Liver (tissue), 9 donors: ENCODE measurements around the gene ATXN1. TPM values are rescaled to one million over a fixed set of nuclear protein-coding genes. Genes with fewer than 3 reads are reported as not detected.

Experiments
- DNase-seq: peaks from one replicate; pipeline ENCODE4 v3.0.0-alpha.2; 2017; ENCODE audit warnings: low spot score
- H3K27ac ChIP-seq, 2 donors: one replicate each; pipeline ENCODE4 v1.7.0; 2013; ENCODE audit warnings: inconsistent platforms in 2 of 2, low read length in 2 of 2, control low read depth in 1 of 2, low read depth in 1 of 2, mild to moderate bottlenecking in 1 of 2
- H3K27me3 ChIP-seq, 4 donors: one replicate each; pipeline versions ENCODE4 v1.6.1 to v1.7.0; 2013; ENCODE audit warnings: low read length in 3 of 4, inconsistent platforms in 1 of 4, mild to moderate bottlenecking in 1 of 4, moderate library complexity in 1 of 4; ENCODE audit not compliant: control insufficient read depth in 4 of 4, insufficient read depth in 4 of 4
- H3K36me3 ChIP-seq, 4 donors: one replicate each; pipeline versions ENCODE4 v1.6.1 to v1.7.0; 2013; ENCODE audit warnings: low read length in 3 of 4, mild to moderate bottlenecking in 3 of 4, low read depth in 1 of 4, moderate library complexity in 1 of 4; ENCODE audit not compliant: control insufficient read depth in 4 of 4, insufficient read depth in 3 of 4
- H3K4me1 ChIP-seq, 4 donors: one replicate each; pipeline versions ENCODE4 v1.6.1 to v1.7.0; 2013; ENCODE audit warnings: low read length in 3 of 4, mild to moderate bottlenecking in 3 of 4, moderate library complexity in 1 of 4; ENCODE audit not compliant: control insufficient read depth in 4 of 4, insufficient read depth in 4 of 4
- H3K4me3 ChIP-seq, 3 donors: one replicate each; pipeline versions ENCODE4 v1.6.1 to v1.7.0; 2013; ENCODE audit warnings: low read length in 3 of 3, control low read depth in 1 of 3, low read depth in 1 of 3, mild to moderate bottlenecking in 1 of 3
- H3K9ac ChIP-seq, 2 donors: one replicate each; pipeline ENCODE4 v1.7.0; 2013; ENCODE audit warnings: low read length in 2 of 2, mild to moderate bottlenecking in 2 of 2, moderate library complexity in 2 of 2, control low read depth in 1 of 2, low read depth in 1 of 2
- H3K9me3 ChIP-seq, 4 donors: one replicate each; pipeline versions ENCODE4 v1.6.1 to v1.7.0; 2013; ENCODE audit warnings: low read length in 3 of 4; ENCODE audit not compliant: control insufficient read depth in 4 of 4
- EGR1 ChIP-seq, 2 donors: IDR thresholded peaks; 2 replicates each; pipeline ENCODE4 v1.6.1; 2016 to 2018; ENCODE audit warnings: antibody characterized with exemption in 2 of 2, low read depth in 2 of 2
- FOXA1 ChIP-seq: IDR thresholded peaks from 2 replicates; pipeline ENCODE4 v1.6.1; 2016; ENCODE audit warnings: antibody characterized with exemption
- FOXA2 ChIP-seq: IDR thresholded peaks from 2 replicates; pipeline ENCODE4 v1.6.1; 2016; ENCODE audit warnings: antibody characterized with exemption
- HNF4A ChIP-seq, 2 donors: conservative IDR thresholded peaks; 2 replicates each; pipeline ENCODE4 v1.6.1; 2016; ENCODE audit warnings: antibody characterized with exemption in 2 of 2, mild to moderate bottlenecking in 2 of 2
- HNF4G ChIP-seq: IDR thresholded peaks from 2 replicates; pipeline ENCODE4 v1.6.1; 2016; ENCODE audit warnings: antibody characterized with exemption
- JUND ChIP-seq, 2 donors: IDR thresholded peaks; 2 replicates each; pipeline ENCODE4 v1.6.1; 2016; ENCODE audit warnings: antibody characterized with exemption in 2 of 2
- RAD21 ChIP-seq, 2 donors: IDR thresholded peaks; 2 replicates each; pipeline ENCODE4 v1.6.1; 2016; ENCODE audit warnings: antibody characterized with exemption in 2 of 2, mild to moderate bottlenecking in 2 of 2
- WGBS: extraction: QIAGEN DNeasy Blood & Tissue Kit; methylation state at CpG from one replicate; pipeline ENCODE4 v1.1.7; 2013; 5-methylcytosine and 5-hydroxymethylcytosine counted together
- polyA plus RNA-seq, 2 donors: library from polyadenylated mRNA; stranded (reverse) in 1 of 2; unstranded in 1 of 2; fragments of 200-250 nt in 1 of 2; fragments of >200 nt in 1 of 2; fragmentation: Nextera tagmentation in 1 of 2; extraction: Ambion mirVana in 1 of 2; gene quantifications; one replicate each; pipeline versions ENCODE4 v1.2.1 to v1.2.3, GENCODE V29; 2013 to 2015
- total RNA-seq, 2 donors: library from RNA; depleted of rRNA; stranded (reverse); fragments of >200 nt; gene quantifications; one replicate each; pipeline ENCODE4 v1.2.3, GENCODE V29; 2014
- TF ChIP-seq, protein P1 (sequence below): fragments of 150-350 bp; IDR thresholded peaks from 2 replicates; pipeline ENCODE4 v1.5.1; 2017; ENCODE audit warnings: improper control_type of control experiment, low read depth, low read length; ENCODE audit not compliant: missing input control
- TF ChIP-seq, protein P2 (sequence below): IDR thresholded peaks from 2 replicates; pipeline ENCODE4 v1.6.1; 2016; ENCODE audit warnings: antibody characterized with exemption, mild to moderate bottlenecking
- donor health status: healthy.
- donor health status: healthy.
- donor health status: healthy.
- donor health status: healthy.
- donor health status: healthy.

Gene ATXN1
- total and polyA plus RNA-seq, 4 donors = 4.3 to 29.7 (median 8.2) TPM

DNA sequence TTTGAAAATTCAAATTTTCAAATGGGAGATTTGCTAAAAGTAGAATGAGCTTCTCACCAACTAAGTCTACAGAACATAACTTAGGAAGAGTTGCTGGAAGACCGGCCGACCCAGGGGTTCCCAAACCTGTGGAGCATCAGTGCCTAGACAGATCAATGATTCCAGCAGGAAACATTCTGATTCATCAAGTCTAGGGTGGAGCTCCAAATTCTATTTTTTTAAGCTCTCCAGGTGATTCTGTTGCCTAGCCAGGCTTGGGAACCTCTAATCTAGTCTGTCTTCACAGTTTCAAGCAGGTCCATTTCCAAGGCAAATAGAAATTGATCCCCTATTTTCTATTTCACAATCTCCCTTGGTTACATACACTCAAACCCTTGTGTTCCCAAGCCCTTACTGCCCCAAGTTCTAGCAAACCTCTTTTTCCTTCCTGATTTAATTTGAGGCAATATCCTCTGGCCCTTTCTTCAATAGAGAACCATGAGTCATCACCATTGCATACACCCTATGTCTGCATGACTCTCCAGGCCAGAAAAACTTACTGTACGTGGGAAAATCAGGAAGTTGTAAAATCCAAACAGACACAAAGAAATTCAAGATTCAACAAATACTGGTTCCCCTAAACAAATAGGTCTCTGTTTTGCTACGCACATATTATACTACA, 8.9 kb downstream of the ATXN1 start:
- peak overlapping the region in 1 of 2 donors; percentile 23 for H3K27ac ChIP-seq
- no peak overlapping the region for H3K9ac ChIP-seq
- no peaks in the 10 kb centered on the region for H3K9me3 ChIP-seq
- no peaks in the 10 kb centered on the region for H3K27me3 ChIP-seq
- WGBS = 81% methylated on average over 4 of the region's 4 CpGs
- H3K4me3 ChIP-seq = no peak overlapping the region
- no peak for DNase-seq
- TF ChIP-seq FOXA1 = no peak
- TF ChIP-seq, protein P1, sequence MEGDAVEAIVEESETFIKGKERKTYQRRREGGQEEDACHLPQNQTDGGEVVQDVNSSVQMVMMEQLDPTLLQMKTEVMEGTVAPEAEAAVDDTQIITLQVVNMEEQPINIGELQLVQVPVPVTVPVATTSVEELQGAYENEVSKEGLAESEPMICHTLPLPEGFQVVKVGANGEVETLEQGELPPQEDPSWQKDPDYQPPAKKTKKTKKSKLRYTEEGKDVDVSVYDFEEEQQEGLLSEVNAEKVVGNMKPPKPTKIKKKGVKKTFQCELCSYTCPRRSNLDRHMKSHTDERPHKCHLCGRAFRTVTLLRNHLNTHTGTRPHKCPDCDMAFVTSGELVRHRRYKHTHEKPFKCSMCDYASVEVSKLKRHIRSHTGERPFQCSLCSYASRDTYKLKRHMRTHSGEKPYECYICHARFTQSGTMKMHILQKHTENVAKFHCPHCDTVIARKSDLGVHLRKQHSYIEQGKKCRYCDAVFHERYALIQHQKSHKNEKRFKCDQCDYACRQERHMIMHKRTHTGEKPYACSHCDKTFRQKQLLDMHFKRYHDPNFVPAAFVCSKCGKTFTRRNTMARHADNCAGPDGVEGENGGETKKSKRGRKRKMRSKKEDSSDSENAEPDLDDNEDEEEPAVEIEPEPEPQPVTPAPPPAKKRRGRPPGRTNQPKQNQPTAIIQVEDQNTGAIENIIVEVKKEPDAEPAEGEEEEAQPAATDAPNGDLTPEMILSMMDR = no peak
- TF ChIP-seq EGR1 (IDR thresholded peaks at IDR 0.05; ENCODE audit: low read depth in 2 of 2) = peak in 1 of 2 donors; percentile 23
- TF ChIP-seq JUND (IDR thresholded peaks at IDR 0.05) = peak; percentile 67 to 88
- peak; percentile 12 to 32 for TF ChIP-seq RAD21 (IDR thresholded peaks at IDR 0.05)
- TF ChIP-seq, protein P2, sequence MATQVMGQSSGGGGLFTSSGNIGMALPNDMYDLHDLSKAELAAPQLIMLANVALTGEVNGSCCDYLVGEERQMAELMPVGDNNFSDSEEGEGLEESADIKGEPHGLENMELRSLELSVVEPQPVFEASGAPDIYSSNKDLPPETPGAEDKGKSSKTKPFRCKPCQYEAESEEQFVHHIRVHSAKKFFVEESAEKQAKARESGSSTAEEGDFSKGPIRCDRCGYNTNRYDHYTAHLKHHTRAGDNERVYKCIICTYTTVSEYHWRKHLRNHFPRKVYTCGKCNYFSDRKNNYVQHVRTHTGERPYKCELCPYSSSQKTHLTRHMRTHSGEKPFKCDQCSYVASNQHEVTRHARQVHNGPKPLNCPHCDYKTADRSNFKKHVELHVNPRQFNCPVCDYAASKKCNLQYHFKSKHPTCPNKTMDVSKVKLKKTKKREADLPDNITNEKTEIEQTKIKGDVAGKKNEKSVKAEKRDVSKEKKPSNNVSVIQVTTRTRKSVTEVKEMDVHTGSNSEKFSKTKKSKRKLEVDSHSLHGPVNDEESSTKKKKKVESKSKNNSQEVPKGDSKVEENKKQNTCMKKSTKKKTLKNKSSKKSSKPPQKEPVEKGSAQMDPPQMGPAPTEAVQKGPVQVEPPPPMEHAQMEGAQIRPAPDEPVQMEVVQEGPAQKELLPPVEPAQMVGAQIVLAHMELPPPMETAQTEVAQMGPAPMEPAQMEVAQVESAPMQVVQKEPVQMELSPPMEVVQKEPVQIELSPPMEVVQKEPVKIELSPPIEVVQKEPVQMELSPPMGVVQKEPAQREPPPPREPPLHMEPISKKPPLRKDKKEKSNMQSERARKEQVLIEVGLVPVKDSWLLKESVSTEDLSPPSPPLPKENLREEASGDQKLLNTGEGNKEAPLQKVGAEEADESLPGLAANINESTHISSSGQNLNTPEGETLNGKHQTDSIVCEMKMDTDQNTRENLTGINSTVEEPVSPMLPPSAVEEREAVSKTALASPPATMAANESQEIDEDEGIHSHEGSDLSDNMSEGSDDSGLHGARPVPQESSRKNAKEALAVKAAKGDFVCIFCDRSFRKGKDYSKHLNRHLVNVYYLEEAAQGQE = no peak
- H3K36me3 ChIP-seq = peaks cover 0 to 9% (median 3%) of the 10 kb centered on the region in 4 donors
- peaks cover 8 to 34% (median 28%) of the 10 kb centered on the region in 4 donors for H3K4me1 ChIP-seq

DNA sequence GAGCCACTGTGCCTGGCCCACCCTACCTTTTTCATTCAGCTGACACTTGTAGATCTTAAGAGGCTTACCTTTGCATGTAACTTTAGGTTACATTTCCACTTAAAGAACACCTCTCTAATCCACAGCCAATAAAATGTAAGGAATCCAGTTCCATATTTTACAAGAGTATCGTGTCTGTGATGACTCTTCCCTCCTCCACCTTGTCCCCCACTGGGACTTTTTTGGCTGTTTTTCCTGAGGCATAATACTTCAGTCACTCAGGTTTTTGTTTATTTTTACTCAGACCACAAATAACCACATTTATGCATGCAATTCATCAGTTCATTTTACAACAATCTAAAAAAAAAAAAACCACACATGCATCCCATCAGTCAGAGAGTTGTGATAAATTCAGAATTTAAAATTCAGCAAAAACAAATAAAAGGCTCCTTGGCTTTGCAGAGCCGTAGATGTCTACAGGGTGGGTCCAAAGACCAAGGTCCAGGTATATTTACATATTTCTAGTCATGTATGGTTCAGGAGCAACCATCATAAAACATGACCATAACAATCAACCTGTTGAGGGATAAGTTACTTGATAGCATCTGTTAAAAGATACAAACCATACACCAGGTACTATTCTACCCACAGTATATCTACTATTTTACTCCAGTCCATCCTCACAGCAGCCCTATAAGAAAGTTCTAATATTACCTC, 9.9 kb downstream of the ATXN1 start:
- H3K4me3 ChIP-seq = no peak overlapping the region
- H3K36me3 ChIP-seq = peaks cover 0 to 9% (median 3%) of the 10 kb centered on the region in 4 donors
- H3K27me3 ChIP-seq = no peaks in the 10 kb centered on the region
- peaks cover 7 to 36% (median 30%) of the 10 kb centered on the region in 4 donors for H3K4me1 ChIP-seq
- no peak overlapping the region for H3K27ac ChIP-seq
- H3K9me3 ChIP-seq = no peaks in the 10 kb centered on the region
- TF ChIP-seq HNF4A (conservative IDR thresholded peaks at IDR 0.05) = peak in 1 of 2 donors; percentile 7
- TF ChIP-seq FOXA2 = no peak
- no peak for TF ChIP-seq HNF4G
- TF ChIP-seq, protein P1 = no peak
- 58% methylated on average over 2 of the region's 2 CpGs for WGBS
- DNase-seq = no peak
- no peak overlapping the region for H3K9ac ChIP-seq
